BJ (cell line): ENCODE results near the gene ALG12. TPM values are rescaled to one million over a fixed set of nuclear protein-coding genes. Genes with fewer than 3 reads are reported as not detected.

Experiments
- CTCF ChIA-PET: fragments of 350-600 bp; formaldehyde crosslinking; extraction: SDS; loops from one replicate; lab custom pipeline; 2021; ENCODE audit warnings: antibody characterized with exemption, inconsistent platforms; lab: Yijun Ruan, JAX
- POLR2A ChIA-PET: fragments of 300-600 bp; sonication (Branson Sonifier 250); formaldehyde crosslinking; extraction: SDS; loops from one replicate; lab custom pipeline; 2021; ENCODE audit warnings: antibody characterized with exemption; lab: Charles Lee
- DNase-seq: peaks from one replicate; pipeline ENCODE4 v3.0.0-alpha.2; 2011; ENCODE audit warnings: low read depth
- H3K27me3 ChIP-seq: 2 replicates; pipeline ENCODE4 v1.6.0; 2011; ENCODE audit warnings: low read length; ENCODE audit not compliant: control insufficient read depth, insufficient read depth
- H3K36me3 ChIP-seq: 2 replicates; pipeline ENCODE4 v1.5.1; 2011; ENCODE audit warnings: low read length; ENCODE audit not compliant: control insufficient read depth, insufficient read depth
- H3K4me3 ChIP-seq: 2 replicates; pipeline ENCODE4 v1.5.1; 2011; ENCODE audit warnings: low read depth, mild to moderate bottlenecking, control low read depth, low read length
- polyA plus RNA-seq: library from polyadenylated mRNA; depleted of rRNA; stranded (reverse); fragments of >200 nt; gene quantifications from 2 replicates; pipeline ENCODE4 v1.2.3, GENCODE V29; 2011
- TF ChIP-seq, protein P1 (sequence below): IDR thresholded peaks from 2 replicates; pipeline ENCODE4 v1.5.1; 2011; ENCODE audit warnings: low read depth, mild to moderate bottlenecking, control low read depth, inconsistent platforms, low read length, moderate library complexity; ENCODE audit not compliant: insufficient read depth

The ALG12 gene
- polyA plus RNA-seq, 1 experiment: 7.9 TPM

DNA sequence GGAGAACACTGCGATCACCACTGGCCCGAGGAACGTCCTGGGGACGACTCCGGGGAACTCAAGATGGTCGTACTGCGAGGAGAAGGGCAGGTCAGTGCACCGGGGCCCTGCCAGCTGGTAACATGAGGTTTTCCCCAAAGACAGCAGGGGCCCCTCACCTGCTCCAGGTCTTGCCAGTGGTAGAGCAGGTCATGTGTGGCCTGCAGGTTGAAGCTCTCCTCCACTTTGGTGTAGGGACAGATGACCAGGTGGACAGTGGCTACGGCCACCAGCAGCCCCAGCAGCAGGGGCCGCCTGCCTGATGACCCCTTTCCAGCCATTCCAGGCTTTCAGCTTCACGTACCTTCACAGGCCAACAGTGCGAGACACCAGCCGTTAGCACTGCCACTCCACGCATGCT lies 4.8 kb downstream of the ALG12 start:
- CTCF ChIA-PET: no interaction called here
- POLR2A ChIA-PET: no interaction called here
- Histone ChIP-seq H3K4me3 (no peak overlapping the region), H3K27me3 (no peaks in the 10 kb centered on the region), H3K36me3 (peaks cover 13% of the 10 kb centered on the region)
- TF ChIP-seq, protein P1, sequence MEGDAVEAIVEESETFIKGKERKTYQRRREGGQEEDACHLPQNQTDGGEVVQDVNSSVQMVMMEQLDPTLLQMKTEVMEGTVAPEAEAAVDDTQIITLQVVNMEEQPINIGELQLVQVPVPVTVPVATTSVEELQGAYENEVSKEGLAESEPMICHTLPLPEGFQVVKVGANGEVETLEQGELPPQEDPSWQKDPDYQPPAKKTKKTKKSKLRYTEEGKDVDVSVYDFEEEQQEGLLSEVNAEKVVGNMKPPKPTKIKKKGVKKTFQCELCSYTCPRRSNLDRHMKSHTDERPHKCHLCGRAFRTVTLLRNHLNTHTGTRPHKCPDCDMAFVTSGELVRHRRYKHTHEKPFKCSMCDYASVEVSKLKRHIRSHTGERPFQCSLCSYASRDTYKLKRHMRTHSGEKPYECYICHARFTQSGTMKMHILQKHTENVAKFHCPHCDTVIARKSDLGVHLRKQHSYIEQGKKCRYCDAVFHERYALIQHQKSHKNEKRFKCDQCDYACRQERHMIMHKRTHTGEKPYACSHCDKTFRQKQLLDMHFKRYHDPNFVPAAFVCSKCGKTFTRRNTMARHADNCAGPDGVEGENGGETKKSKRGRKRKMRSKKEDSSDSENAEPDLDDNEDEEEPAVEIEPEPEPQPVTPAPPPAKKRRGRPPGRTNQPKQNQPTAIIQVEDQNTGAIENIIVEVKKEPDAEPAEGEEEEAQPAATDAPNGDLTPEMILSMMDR: no peak
- no peak for DNase-seq

- CTCF ChIA-PET: no interaction called here
- peaks cover 13% of the 10 kb centered on the region for H3K36me3 ChIP-seq
- TF ChIP-seq, protein P1: no peak
- POLR2A ChIA-PET: no interaction called here
- H3K4me3 ChIP-seq: no peak overlapping the region
- H3K27me3 ChIP-seq: no peaks in the 10 kb centered on the region
- no peak for DNase-seq
These were observed 5.2 kb downstream of the ALG12 start for GRCh38 chr22:49913026-49913425.

DNA sequence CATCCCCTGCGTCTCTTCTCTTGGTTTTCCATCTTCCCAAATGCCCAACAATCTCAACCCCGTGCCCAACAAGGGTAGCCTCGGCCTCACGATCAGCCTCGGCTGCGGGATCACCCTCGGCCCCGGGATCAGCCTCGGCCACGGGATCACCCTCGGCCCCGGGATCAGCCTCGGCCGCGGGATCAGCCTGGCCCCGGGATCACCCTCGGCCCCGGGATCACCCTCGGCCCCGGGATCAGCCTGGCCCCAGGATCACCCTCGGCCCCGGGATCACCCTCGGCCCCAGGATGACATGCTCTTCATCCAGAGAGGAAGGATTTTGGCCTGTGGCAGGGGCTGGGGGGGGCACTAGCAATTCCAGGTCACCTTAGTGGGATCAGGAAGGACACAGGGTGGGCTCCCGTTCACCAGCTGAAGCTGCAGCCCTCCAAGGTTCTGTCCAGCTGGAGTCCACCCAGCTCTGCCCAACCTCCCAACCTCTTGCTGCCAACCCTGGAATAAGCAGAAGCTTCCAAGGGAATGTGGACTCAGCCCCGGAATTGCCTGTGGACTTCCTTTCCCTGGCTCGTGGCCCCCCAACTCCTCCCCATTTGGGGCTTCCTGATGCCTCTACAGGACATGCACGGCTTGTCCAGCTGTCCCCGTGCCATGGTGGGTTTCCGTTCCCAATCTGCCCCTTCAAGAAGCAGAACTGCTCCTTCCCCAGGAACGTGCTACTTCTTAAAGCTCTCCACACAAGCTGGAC lies 6.2 kb downstream of the ALG12 start:
- CTCF ChIA-PET: no interaction called here
- TF ChIP-seq, protein P1: no peak
- POLR2A ChIA-PET: no interaction called here

GRCh38 chr22:49910229-49911155 lies 7.7 kb downstream of the ALG12 start:
- TF ChIP-seq, protein P1: no peak
- no peaks in the 10 kb centered on the region for H3K27me3 ChIP-seq
- POLR2A ChIA-PET: no interaction called here
- no peak overlapping the region for H3K4me3 ChIP-seq
- H3K36me3 ChIP-seq: peaks cover 15% of the 10 kb centered on the region
- CTCF ChIA-PET: no interaction called here
- DNase-seq: no peak

More for the DNA sequence above, 6.2 kb downstream of the ALG12 start:
- peaks cover 15% of the 10 kb centered on the region for H3K36me3 ChIP-seq
- no peak for DNase-seq
- H3K4me3 ChIP-seq: no peak overlapping the region
- H3K27me3 ChIP-seq: no peaks in the 10 kb centered on the region
